Pancreas (tissue), 10 donors: ENCODE results near the gene RGS10. TPM values are rescaled to one million over a fixed set of nuclear protein-coding genes. Genes with fewer than 3 reads are reported as not detected.

Source experiments
- ATAC-seq, 4 donors: fragments of 200-7000 bp; cut with Tn5 transposase; one replicate each; pipeline versions ENCODE4 v1.8.0 to v1.9.1; 2020; ENCODE audit warnings: mild to moderate bottlenecking in 4 of 4, moderate library complexity in 4 of 4
- DNase-seq, 6 donors: peaks; one replicate each; pipeline ENCODE4 v3.0.0-alpha.2; 2020
- FAIRE-seq: peaks from 2 replicates; lab custom pipeline; 2012; peaks lifted over from hg19 to GRCh38; lab: Jason Lieb, UNC
- H3K27ac ChIP-seq, 4 donors: fragments of 200-600 bp; sonication (generic); 1 replicate in 3 of 4; 2 replicates in 1 of 4; pipeline versions ENCODE4 v1.5.0 to v1.8.0; 2020
- H3K27me3 ChIP-seq, 4 donors: fragments of 200-600 bp; one replicate each; pipeline ENCODE4 v1.8.0; 2021
- H3K36me3 ChIP-seq, 3 donors: fragments of 200-600 bp; sonication (generic) in 1 of 3; one replicate each; pipeline versions ENCODE4 v1.5.0 to v1.8.0; 2020 to 2021
- H3K4me1 ChIP-seq, 3 donors: fragments of 200-600 bp; one replicate each; pipeline ENCODE4 v1.8.0; 2021
- H3K4me3 ChIP-seq, 4 donors: fragments of 200-600 bp; sonication (generic) in 2 of 4; one replicate each; pipeline versions ENCODE4 v1.5.0 to v1.8.0; 2020 to 2021
- H3K9me3 ChIP-seq, 4 donors: fragments of 200-600 bp; one replicate each; pipeline ENCODE4 v1.8.0; 2021
- WGBS, 2 donors: extraction: QIAGEN DNeasy Blood & Tissue Kit; methylation state at CpG; one replicate each; pipeline ENCODE4 v1.1.7; 2013; 5-methylcytosine and 5-hydroxymethylcytosine counted together
- intact Hi-C, 3 donors: fragments of 100-400 bp; cut with DNase I; formaldehyde crosslinking; loops; one replicate each; pipeline versions ENCODE4 v1.11.1 to v1.14.2; 2022
- polyA plus RNA-seq, 2 donors: library from polyadenylated mRNA; stranded (reverse); fragments of 200-250 nt; gene quantifications; one replicate each; pipeline ENCODE4 v1.2.3, GENCODE V29; 2013
- total RNA-seq, 6 donors: library from RNA; stranded (reverse); fragmentation: NEBNext Ultra II Directional in 4 of 6; extraction: Animal tissue kit (Norgen Biotek cat#: 25700) in 4 of 6; gene quantifications; one replicate each; pipeline versions ENCODE4 v1.2.1 to v1.2.4, GENCODE V29; 2021 to 2023
- TF ChIP-seq, protein P1 (sequence below), 4 donors: fragments of 200-600 bp; sonication (generic) in 3 of 4; IDR thresholded peaks; one replicate each; pipeline versions ENCODE4 v1.5.0 to v1.8.0; 2021; ENCODE audit warnings: antibody characterized with exemption in 4 of 4
- donor health status: healthy with polysubstance abuse.
- donor health status: DM: no; HTN: no; CAD: no; lungs with moderate emphysema.
- donor health status: DM: no; HTN: no; CAD: no.
- donor health status: control.
- donor health status: control.
- donor health status: Bipolar disorder and iron deficiency.
- donor health status: DM: yes; HTN: yes; CAD: no.
- donor health status: DM: no; HTN: no; CAD: no.
- donor health status: DM: no; HTN: no; CAD: no.
- donor health status: DM: yes; HTN: yes; CAD: no.

The RGS10 gene
- total and polyA plus RNA-seq, 8 donors = 0.42 to 15.9 (median 4.4) TPM

DNA sequence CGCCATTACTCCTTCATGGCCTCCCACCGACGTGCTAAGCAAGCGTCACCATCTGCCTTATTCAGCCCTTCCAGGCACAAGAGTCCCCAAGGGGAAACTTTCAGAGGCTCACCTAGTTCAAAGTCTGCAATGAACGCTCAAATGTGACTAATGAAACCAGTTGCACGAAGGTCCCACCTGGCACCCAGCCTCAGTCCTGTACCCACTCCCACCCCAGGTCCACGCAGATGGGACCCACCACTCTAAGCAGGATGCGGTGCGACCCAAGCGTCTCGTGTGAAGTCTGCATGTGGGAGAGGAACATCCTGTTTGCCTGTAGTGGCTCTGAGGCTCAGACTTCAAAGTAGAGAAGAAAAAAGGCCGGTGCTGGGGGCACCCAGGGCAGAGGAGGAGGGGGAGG lies 40.3 kb downstream of the RGS10 start:
- ATAC-seq = peak in 2 of 4 donors; percentile 15 to 17
- no peak for FAIRE-seq
- intact Hi-C loops = no loop called here
- Histone ChIP-seq H3K27me3 (no peaks in the 10 kb centered on the region), H3K36me3 (no peaks in the 10 kb centered on the region), H3K4me3 (no peak overlapping the region), H3K27ac (no peak overlapping the region), H3K4me1 (no peaks in the 10 kb centered on the region), H3K9me3 (no peaks in the 10 kb centered on the region)
- WGBS, 2 donors = 45 to 49% methylated on average over 12 of the region's 12 CpGs
- TF ChIP-seq, protein P1, sequence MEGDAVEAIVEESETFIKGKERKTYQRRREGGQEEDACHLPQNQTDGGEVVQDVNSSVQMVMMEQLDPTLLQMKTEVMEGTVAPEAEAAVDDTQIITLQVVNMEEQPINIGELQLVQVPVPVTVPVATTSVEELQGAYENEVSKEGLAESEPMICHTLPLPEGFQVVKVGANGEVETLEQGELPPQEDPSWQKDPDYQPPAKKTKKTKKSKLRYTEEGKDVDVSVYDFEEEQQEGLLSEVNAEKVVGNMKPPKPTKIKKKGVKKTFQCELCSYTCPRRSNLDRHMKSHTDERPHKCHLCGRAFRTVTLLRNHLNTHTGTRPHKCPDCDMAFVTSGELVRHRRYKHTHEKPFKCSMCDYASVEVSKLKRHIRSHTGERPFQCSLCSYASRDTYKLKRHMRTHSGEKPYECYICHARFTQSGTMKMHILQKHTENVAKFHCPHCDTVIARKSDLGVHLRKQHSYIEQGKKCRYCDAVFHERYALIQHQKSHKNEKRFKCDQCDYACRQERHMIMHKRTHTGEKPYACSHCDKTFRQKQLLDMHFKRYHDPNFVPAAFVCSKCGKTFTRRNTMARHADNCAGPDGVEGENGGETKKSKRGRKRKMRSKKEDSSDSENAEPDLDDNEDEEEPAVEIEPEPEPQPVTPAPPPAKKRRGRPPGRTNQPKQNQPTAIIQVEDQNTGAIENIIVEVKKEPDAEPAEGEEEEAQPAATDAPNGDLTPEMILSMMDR (IDR thresholded peaks at IDR 0.05) = no peak
- no peak for DNase-seq

DNA sequence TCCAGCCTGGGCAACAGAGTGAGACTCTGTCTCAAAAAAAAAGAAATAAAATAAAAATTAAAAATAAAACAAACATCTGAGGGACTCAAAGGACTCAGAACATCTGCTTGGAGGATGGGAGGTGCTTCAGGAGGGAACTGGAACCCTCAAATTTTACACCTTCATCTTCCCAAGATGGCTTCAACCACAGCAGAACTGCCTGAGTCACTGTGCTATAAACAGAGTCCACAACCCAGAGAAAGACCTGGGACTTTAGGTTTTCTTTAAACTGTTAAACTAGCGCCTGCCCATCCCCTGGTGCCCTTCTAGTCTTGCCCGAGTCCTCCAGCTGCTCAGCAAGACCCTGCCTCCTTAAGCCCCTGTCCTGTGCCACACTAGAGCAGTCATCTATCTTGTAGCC lies 40.8 kb downstream of the RGS10 start:
- no peaks in the 10 kb centered on the region for H3K36me3 ChIP-seq
- intact Hi-C loops = no loop called here
- H3K4me3 ChIP-seq = no peak overlapping the region
- no peaks in the 10 kb centered on the region for H3K27me3 ChIP-seq
- ATAC-seq = no peak
- TF ChIP-seq, protein P1 (IDR thresholded peaks at IDR 0.05) = no peak
- 54 to 58% methylated on average over 2 of the region's 2 CpGs for WGBS, 2 donors
- no peak for DNase-seq
- H3K27ac ChIP-seq = no peak overlapping the region
- H3K4me1 ChIP-seq = no peaks in the 10 kb centered on the region
- no peaks in the 10 kb centered on the region for H3K9me3 ChIP-seq
- FAIRE-seq = no peak

- Histone ChIP-seq H3K4me3 (no peak overlapping the region), H3K9me3 (no peaks in the 10 kb centered on the region), H3K4me1 (no peaks in the 10 kb centered on the region), H3K27me3 (no peaks in the 10 kb centered on the region), H3K36me3 (no peaks in the 10 kb centered on the region), H3K27ac (no peak overlapping the region)
- DNase-seq = no peak
- ATAC-seq = no peak
- TF ChIP-seq, protein P1 (IDR thresholded peaks at IDR 0.05) = no peak
- 74 to 79% methylated on average over 5 to 6 of the region's 6 CpGs for WGBS, 2 donors
- no peak for FAIRE-seq
- intact Hi-C loops = no loop called here
Measured at GRCh38 chr10:119500821-119501220, 41.7 kb downstream of the RGS10 start.

- FAIRE-seq (no peak), DNase-seq (no peak), ATAC-seq (no peak)
- no peaks in the 10 kb centered on the region for H3K36me3 ChIP-seq
- TF ChIP-seq, protein P1 (IDR thresholded peaks at IDR 0.05) = no peak
- intact Hi-C loops = no loop called here
- H3K4me1 ChIP-seq = no peaks in the 10 kb centered on the region
- no peaks in the 10 kb centered on the region for H3K27me3 ChIP-seq
- H3K4me3 ChIP-seq = no peak overlapping the region
- no peak overlapping the region for H3K27ac ChIP-seq
- WGBS, 2 donors = 68 to 75% methylated on average over 8 of the region's 8 CpGs
- H3K9me3 ChIP-seq = no peaks in the 10 kb centered on the region
Measured at GRCh38 chr10:119500123-119500795, 42.3 kb downstream of the RGS10 start.

DNA sequence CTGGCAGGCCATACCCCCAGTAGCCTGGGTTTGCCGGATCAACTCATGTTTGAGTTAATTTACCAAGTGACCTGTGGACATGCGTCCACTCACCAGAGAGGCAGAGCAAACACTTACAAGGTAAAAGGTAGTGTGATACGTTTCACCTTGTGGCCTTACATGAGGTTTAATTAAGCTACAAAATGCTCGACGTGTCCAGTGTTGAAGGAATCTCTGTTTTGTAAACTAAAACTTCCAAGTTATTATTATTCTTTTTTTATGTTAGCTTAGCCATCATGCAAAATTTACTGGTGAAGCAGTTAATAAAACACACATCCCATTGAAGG lies 42.9 kb downstream of the RGS10 start:
- no peaks in the 10 kb centered on the region for H3K36me3 ChIP-seq
- H3K27me3 ChIP-seq = no peaks in the 10 kb centered on the region
- TF ChIP-seq, protein P1 (IDR thresholded peaks at IDR 0.05) = no peak
- H3K4me1 ChIP-seq = no peaks in the 10 kb centered on the region
- intact Hi-C loops = no loop called here
- H3K27ac ChIP-seq = no peak overlapping the region
- no peak for ATAC-seq
- WGBS, 2 donors = 57 to 60% methylated on average over 5 of the region's 5 CpGs
- no peak for DNase-seq
- no peaks in the 10 kb centered on the region for H3K9me3 ChIP-seq
- no peak overlapping the region for H3K4me3 ChIP-seq
- no peak for FAIRE-seq
